SK-N-SH treated with all-trans-retinoic acid at 6 μM for 48 hours (cell line): Measurements from ENCODE around the gene GRM7.

Source experiments
- ARNTL ChIP-seq: fragments of 450-650 bp; formaldehyde crosslinking; IDR thresholded peaks from 2 replicates; pipeline ENCODE4 v1.5.0; 2020; ENCODE audit warnings: low read depth, mild to moderate bottlenecking, moderate library complexity, borderline replicate concordance
- BACH2 ChIP-seq: fragments of 250-450 bp; sonication (Bioruptor Pico); IDR thresholded peaks from 2 replicates; pipeline ENCODE4 v1.9.0; 2021; ENCODE audit warnings: mild to moderate bottlenecking, borderline replicate concordance
- CSDC2 ChIP-seq: fragments of 250-450 bp; sonication (Bioruptor Pico); IDR thresholded peaks from 2 replicates; pipeline ENCODE4 v1.5.0; 2020; ENCODE audit warnings: mild to moderate bottlenecking, moderate library complexity
- GLIS3 ChIP-seq: fragments of 250-450 bp; sonication (Bioruptor Pico); IDR thresholded peaks from 2 replicates; pipeline ENCODE4 v1.5.0; 2020; ENCODE audit warnings: mild to moderate bottlenecking, moderate library complexity
- ISL1 ChIP-seq: fragments of 250-450 bp; sonication (Bioruptor Pico); IDR thresholded peaks from 2 replicates; pipeline ENCODE4 v2.1.2; 2022; ENCODE audit warnings: mild to moderate bottlenecking, moderate library complexity
- PATZ1 ChIP-seq: fragments of 250-450 bp; sonication (Bioruptor Pico); IDR thresholded peaks from 2 replicates; pipeline ENCODE4 v1.8.0; 2020; ENCODE audit warnings: mild to moderate bottlenecking, moderate library complexity, borderline replicate concordance
- PPARA ChIP-seq: fragments of 250-450 bp; sonication (Bioruptor Pico); IDR thresholded peaks from 2 replicates; pipeline ENCODE4 v1.5.0; 2020; ENCODE audit warnings: mild to moderate bottlenecking, borderline replicate concordance
- SNAI2 ChIP-seq: fragments of 250-450 bp; sonication (Bioruptor Pico); IDR thresholded peaks from 2 replicates; pipeline ENCODE4 v1.5.0; 2020; ENCODE audit warnings: mild to moderate bottlenecking, moderate library complexity
- ZC3H10 ChIP-seq: fragments of 250-450 bp; sonication (Bioruptor Pico); IDR thresholded peaks from 2 replicates; pipeline ENCODE4 v1.5.1; 2021; ENCODE audit warnings: mild to moderate bottlenecking, moderate library complexity
- ZFP3 ChIP-seq: fragments of 250-450 bp; sonication (Bioruptor Pico); IDR thresholded peaks from 2 replicates; pipeline ENCODE4 v1.5.0; 2020; ENCODE audit warnings: mild to moderate bottlenecking, moderate library complexity
- ZNF8 ChIP-seq: fragments of 450-650 bp; formaldehyde crosslinking; IDR thresholded peaks from 2 replicates; pipeline ENCODE4 v1.5.0; 2020; ENCODE audit warnings: mild to moderate bottlenecking, moderate library complexity
- TF ChIP-seq, protein P1 (sequence below): fragments of 250-450 bp; sonication (Bioruptor Pico); IDR thresholded peaks from 2 replicates; pipeline ENCODE4 v1.5.1; 2020; ENCODE audit warnings: low read depth, mild to moderate bottlenecking, moderate library complexity

GRCh38 chr3:7790141-7790540 lies 929.2 kb downstream of the GRM7 start:
- no peak for TF ChIP-seq PATZ1 (CRISPR knock-in tag)
- no peak for TF ChIP-seq PPARA (CRISPR knock-in tag)
- no peak for TF ChIP-seq GLIS3 (CRISPR knock-in tag)
- TF ChIP-seq ZC3H10 (CRISPR knock-in tag) = no peak
- TF ChIP-seq BACH2 (CRISPR knock-in tag) = no peak
- no peak for TF ChIP-seq ZNF8 (CRISPR knock-in tag)
- no peak for TF ChIP-seq ZFP3 (CRISPR knock-in tag)
- no peak for TF ChIP-seq CSDC2 (CRISPR knock-in tag)
- TF ChIP-seq ISL1 (CRISPR knock-in tag) = no peak
- TF ChIP-seq ARNTL (CRISPR knock-in tag) = no peak
- no peak for TF ChIP-seq SNAI2 (CRISPR knock-in tag)
- TF ChIP-seq, protein P1, sequence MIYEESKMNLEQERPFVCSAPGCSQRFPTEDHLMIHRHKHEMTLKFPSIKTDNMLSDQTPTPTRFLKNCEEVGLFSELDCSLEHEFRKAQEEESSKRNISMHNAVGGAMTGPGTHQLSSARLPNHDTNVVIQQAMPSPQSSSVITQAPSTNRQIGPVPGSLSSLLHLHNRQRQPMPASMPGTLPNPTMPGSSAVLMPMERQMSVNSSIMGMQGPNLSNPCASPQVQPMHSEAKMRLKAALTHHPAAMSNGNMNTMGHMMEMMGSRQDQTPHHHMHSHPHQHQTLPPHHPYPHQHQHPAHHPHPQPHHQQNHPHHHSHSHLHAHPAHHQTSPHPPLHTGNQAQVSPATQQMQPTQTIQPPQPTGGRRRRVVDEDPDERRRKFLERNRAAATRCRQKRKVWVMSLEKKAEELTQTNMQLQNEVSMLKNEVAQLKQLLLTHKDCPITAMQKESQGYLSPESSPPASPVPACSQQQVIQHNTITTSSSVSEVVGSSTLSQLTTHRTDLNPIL = no peak
